Myocyte (in vitro differentiated cells): ENCODE measurements around the gene TMEM163. TPM values are rescaled to one million over a fixed set of nuclear protein-coding genes. Genes with fewer than 3 reads are reported as not detected.
"Not testable (repeated sequence)": the region's sequence is repeated elsewhere in the genome, so short reads cannot be mapped to it uniquely, and the experiment has no call there.

Source experiments
- DNase-seq: peaks from one replicate; pipeline ENCODE4 v3.0.0-alpha.2; 2012; ENCODE audit warnings: low read depth
- total RNA-seq: library from RNA; depleted of rRNA; stranded (reverse); fragments of >200 nt; gene quantifications from 2 replicates; pipeline ENCODE4 v1.2.3, GENCODE V29; 2014

Gene TMEM163
- total RNA-seq, 1 donor from 2014 or later = not detected

GRCh38 chr2:134723742-134724141, 4.9 kb upstream of the TMEM163 start:
- DNase-seq = not testable (repeated sequence)

- no peak for DNase-seq
These were observed 3.9 kb upstream of the TMEM163 start for GRCh38 chr2:134722728-134723127.

GRCh38 chr2:134721596-134721995, 2.8 kb upstream of the TMEM163 start:
- no peak for DNase-seq

- DNase-seq = no peak
These were observed 580 bp downstream of the TMEM163 start for GRCh38 chr2:134718023-134718816.

- no peak for DNase-seq
These were observed 1.3 kb downstream of the TMEM163 start for GRCh38 chr2:134717286-134718022.

GRCh38 chr2:134716721-134717243, 2.0 kb downstream of the TMEM163 start:
- no peak for DNase-seq

- DNase-seq = no peak
These were observed 2.7 kb downstream of the TMEM163 start for GRCh38 chr2:134715932-134716643.

- DNase-seq = no peak
These were observed 4.6 kb downstream of the TMEM163 start for GRCh38 chr2:134714228-134714627.

- no peak for DNase-seq
These were observed 5.2 kb downstream of the TMEM163 start for GRCh38 chr2:134713606-134714005.

GRCh38 chr2:134713176-134713575, 5.6 kb downstream of the TMEM163 start:
- DNase-seq = no peak

GRCh38 chr2:134712736-134713135, 6.1 kb downstream of the TMEM163 start:
- no peak for DNase-seq

- no peak for DNase-seq
These were observed 6.5 kb downstream of the TMEM163 start for GRCh38 chr2:134712299-134712698.

- DNase-seq = no peak
These were observed 7.1 kb downstream of the TMEM163 start for GRCh38 chr2:134711692-134712091.

- DNase-seq = no peak
These were observed 11.5 kb downstream of the TMEM163 start for GRCh38 chr2:134707330-134707676.

GRCh38 chr2:134706587-134707329, 12.0 kb downstream of the TMEM163 start:
- DNase-seq = no peak

- no peak for DNase-seq
These were observed 12.8 kb downstream of the TMEM163 start for GRCh38 chr2:134705861-134706586.

GRCh38 chr2:134704173-134704572, 14.6 kb downstream of the TMEM163 start:
- DNase-seq = no peak

- no peak for DNase-seq
These were observed 15.4 kb downstream of the TMEM163 start for GRCh38 chr2:134703426-134703825.

- no peak for DNase-seq
These were observed 18.1 kb downstream of the TMEM163 start for GRCh38 chr2:134700730-134701129.

GRCh38 chr2:134694411-134694810, 24.4 kb downstream of the TMEM163 start:
- no peak for DNase-seq
